SJSA1 (cell line): ENCODE results near the gene OCIAD2. TPM values are rescaled to one million over a fixed set of nuclear protein-coding genes. Genes with fewer than 3 reads are reported as not detected.
"Not testable (repeated sequence)": the region's sequence is repeated elsewhere in the genome, so short reads cannot be mapped to it uniquely, and the experiment has no call there.

Experiments used
- DNase-seq, 2 experiments: peaks; one replicate each; pipeline ENCODE4 v3.0.0-alpha.2; 2015 to 2020; ENCODE audit warnings: low spot score in 2 of 2, low read depth in 1 of 2
- H3K27ac ChIP-seq: fragments of 250-450 bp; sonication (Bioruptor Pico); 2 replicates; pipeline ENCODE4 v1.5.1; 2020; ENCODE audit warnings: mild to moderate bottlenecking, moderate library complexity
- H3K27me3 ChIP-seq: fragments of 250-450 bp; sonication (Bioruptor Pico); replicated peaks from 2 replicates; pipeline ENCODE4 v1.5.1; 2020; ENCODE audit warnings: mild to moderate bottlenecking, moderate library complexity
- H3K36me3 ChIP-seq: fragments of 250-450 bp; sonication (Bioruptor Pico); 2 replicates; pipeline ENCODE4 v1.5.1; 2020; ENCODE audit warnings: mild to moderate bottlenecking
- H3K4me1 ChIP-seq: fragments of 250-450 bp; sonication (Bioruptor Pico); replicated peaks from 2 replicates; pipeline ENCODE4 v1.6.1; 2021; ENCODE audit warnings: mild to moderate bottlenecking
- H3K4me3 ChIP-seq: fragments of 250-450 bp; sonication (Bioruptor Pico); 2 replicates; pipeline ENCODE4 v1.5.1; 2020; ENCODE audit warnings: mild to moderate bottlenecking
- H3K9me3 ChIP-seq: fragments of 250-450 bp; sonication (Bioruptor Pico); replicated peaks from 2 replicates; pipeline ENCODE4 v1.5.1; 2020; ENCODE audit warnings: mild to moderate bottlenecking
- total RNA-seq: library from RNA; depleted of rRNA; stranded (reverse); fragments of >200 nt; shearing (Covaris generic); gene quantifications from 2 replicates; pipeline ENCODE4 v1.2.3, GENCODE V29; 2014

Gene OCIAD2
- total RNA-seq, 1 experiment from 2014 or later, result 14.3 TPM

DNA sequence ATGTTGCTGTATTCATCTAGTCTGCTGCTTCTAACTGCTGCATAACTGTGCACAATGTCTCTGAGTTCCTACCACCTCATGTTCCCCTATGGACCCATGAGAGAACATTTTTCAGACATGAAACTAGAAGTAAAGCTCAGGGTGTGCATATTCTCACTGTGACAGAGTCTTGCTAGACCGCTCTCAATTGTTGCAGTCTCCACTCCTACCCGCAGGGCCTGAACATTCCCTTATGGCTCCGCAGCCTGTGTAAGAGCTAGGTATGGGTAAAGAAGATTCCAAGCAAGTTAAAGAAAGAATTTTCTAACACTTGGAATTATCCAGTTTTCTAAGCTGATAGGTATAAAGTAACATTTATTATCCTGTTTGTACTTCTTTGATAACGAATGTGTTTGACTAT is 5.4 kb downstream of the OCIAD2 start:
- Histone ChIP-seq H3K27ac (no peak overlapping the region), H3K9me3 (no peaks in the 10 kb centered on the region), H3K36me3 (no peaks in the 10 kb centered on the region), H3K4me1 (peaks cover 15% of the 10 kb centered on the region), H3K4me3 (no peak overlapping the region), H3K27me3 (no peaks in the 10 kb centered on the region)
- DNase-seq, result no peak

DNA sequence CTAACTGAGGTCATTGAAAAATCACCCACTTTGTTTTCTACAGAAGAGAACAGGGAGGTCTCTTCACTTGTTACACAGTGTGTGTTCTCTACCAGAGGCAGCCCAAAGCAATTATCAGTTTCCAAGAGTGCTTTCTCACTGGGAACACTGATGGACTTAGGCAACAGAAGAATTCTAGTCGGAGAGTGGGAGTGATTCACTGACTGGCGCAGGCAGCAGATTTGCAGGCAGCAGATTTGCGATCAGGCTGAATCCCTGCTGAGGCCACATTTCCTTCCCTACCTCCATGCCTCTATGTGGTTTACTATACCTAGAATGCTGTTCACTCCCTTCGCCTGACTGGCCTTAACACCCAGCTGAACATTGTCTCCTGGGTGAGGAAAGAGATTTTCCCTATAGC is 6.6 kb downstream of the OCIAD2 start:
- Histone ChIP-seq H3K27me3 (no peaks in the 10 kb centered on the region), H3K4me1 (peaks cover 15% of the 10 kb centered on the region), H3K27ac (peak overlapping the region; percentile 42), H3K4me3 (no peak overlapping the region), H3K9me3 (no peaks in the 10 kb centered on the region), H3K36me3 (no peaks in the 10 kb centered on the region)
- peak in 1 of 2 experiments; percentile 12 for DNase-seq

DNA sequence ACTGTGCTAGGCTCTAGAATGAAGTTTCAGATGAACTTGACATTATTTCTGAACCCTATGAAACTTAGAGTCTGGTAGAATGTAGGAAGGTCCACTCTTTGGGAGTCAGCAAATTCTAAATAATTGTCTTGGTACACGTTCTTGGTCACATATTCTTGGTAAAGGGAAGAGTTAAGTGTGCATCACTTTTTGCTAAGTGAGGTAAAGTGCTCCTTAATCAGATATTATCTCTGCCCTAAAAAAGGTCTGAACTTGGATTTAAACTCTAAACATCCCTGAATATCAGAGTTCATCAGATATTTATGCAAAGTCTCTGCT is 7.2 kb downstream of the OCIAD2 start:
- no peaks in the 10 kb centered on the region for H3K27me3 ChIP-seq
- no peaks in the 10 kb centered on the region for H3K36me3 ChIP-seq
- no peaks in the 10 kb centered on the region for H3K9me3 ChIP-seq
- peak overlapping the region; percentile 42 for H3K27ac ChIP-seq
- DNase-seq, result no peak
- H3K4me1 ChIP-seq, result peaks cover 15% of the 10 kb centered on the region
- no peak overlapping the region for H3K4me3 ChIP-seq

DNA sequence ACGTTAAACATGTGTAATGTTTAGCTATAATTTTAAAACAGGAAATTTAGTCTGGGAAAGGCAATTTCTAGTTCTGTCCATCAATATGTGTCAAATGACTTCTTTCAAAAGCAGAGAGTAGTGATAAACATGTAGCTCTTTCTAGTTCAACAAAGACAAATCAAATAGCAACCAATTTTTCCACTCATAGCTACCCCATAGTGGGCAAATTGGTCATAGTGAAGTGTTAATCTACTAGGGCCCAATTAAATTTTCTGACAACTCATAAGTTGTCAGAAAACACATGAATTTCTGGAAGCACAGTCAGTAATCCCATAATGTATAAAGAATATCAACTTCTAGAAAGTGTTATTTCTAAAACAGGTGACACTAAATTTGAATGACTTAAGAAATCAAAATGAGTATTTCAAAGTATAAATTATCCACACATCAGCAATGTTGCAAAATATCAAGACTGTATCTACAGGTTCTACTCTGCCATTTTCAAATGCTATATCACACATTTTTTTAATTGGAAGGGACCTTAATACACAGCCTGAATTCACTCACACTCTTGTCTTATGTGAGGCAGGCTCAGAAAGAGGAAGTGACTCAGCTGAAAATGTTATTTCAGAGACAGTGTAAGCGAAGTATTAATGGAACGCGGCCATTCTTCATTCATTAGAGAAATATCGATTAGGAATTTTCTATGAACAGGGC is 7.7 kb downstream of the OCIAD2 start:
- no peaks in the 10 kb centered on the region for H3K36me3 ChIP-seq
- peak in 1 of 2 experiments; percentile 14 for DNase-seq
- H3K27ac ChIP-seq, result peak overlapping the region; percentile 42
- no peak overlapping the region for H3K4me3 ChIP-seq
- no peaks in the 10 kb centered on the region for H3K27me3 ChIP-seq
- H3K4me1 ChIP-seq, result peaks cover 15% of the 10 kb centered on the region
- no peaks in the 10 kb centered on the region for H3K9me3 ChIP-seq

DNA sequence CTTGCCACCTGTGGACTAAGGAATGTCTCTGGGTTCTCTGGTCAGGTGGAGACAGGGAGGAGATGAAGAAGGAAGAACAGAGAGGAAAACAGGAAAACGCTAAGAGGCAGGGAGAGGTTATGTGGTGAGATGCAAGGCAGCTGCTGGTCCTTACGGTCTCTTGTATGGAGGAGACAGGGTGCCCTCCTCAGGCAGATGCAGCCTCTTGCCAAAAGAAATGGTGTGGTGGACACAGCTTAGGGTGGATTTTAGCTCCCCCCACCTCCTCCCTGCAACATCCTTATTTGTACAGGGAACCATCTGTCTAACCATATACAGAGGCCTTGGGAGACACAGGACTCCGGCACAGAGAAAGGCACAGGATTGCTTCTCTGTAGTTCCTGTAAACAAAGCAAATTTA is 9.7 kb downstream of the OCIAD2 start:
- Histone ChIP-seq H3K4me3 (no peak overlapping the region), H3K36me3 (no peaks in the 10 kb centered on the region), H3K27me3 (no peaks in the 10 kb centered on the region), H3K27ac (no peak overlapping the region), H3K4me1 (peaks cover 15% of the 10 kb centered on the region), H3K9me3 (no peaks in the 10 kb centered on the region)
- no peak for DNase-seq

DNA sequence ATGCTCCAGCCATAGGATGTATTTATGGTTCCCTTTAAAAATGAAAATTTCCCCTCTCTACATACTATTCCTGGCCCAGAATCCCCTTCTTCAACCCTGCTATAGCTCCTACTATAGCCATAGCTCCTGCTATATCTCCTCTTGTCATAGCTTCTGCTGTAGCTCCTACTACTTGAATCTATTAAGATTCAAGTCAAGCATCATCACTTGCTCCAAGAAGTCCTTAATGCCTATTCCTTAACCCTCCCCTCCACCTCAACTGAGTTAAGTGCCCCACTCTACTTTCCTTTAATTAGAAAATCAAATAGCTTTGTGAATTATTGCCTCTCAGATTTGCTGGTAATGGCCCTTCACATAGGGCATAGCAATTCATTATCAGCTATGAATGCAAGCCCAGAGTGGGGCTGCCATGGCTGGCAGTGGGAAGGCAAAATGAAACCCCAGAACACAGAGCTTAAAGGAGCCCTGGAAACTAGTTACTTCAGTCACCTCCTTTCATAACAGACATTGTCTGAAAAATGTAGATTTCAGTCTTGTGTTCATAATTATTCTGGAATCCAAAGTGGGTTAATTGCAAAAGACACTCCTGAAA is 15.4 kb downstream of the OCIAD2 start:
- DNase-seq, result no peak
- no peaks in the 10 kb centered on the region for H3K36me3 ChIP-seq
- no peaks in the 10 kb centered on the region for H3K27me3 ChIP-seq
- H3K27ac ChIP-seq, result no peak overlapping the region
- no peaks in the 10 kb centered on the region for H3K4me1 ChIP-seq
- H3K4me3 ChIP-seq, result no peak overlapping the region
- H3K9me3 ChIP-seq, result no peaks in the 10 kb centered on the region

DNA sequence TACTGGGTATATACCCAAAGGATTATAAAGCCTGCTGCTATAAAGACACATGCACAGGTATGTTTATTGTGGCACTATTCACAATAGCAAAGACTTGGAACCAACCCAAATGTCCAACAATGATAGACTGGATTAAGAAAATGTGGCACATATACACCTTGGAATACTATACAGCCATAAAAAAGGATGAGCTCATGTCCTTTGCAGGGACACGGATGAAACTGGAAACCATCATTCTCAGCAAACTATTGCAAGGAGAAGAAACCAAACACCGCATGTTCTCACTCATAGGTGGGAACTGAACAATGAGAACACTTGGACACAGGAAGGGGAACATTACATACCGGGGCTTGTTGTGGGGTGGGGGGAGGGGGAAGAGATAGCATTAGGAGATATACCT is 16.8 kb downstream of the OCIAD2 start:
- not testable (repeated sequence) for DNase-seq, H3K9me3 ChIP-seq, H3K4me1 ChIP-seq, H3K4me3 ChIP-seq, H3K27ac ChIP-seq, H3K36me3 ChIP-seq, H3K27me3 ChIP-seq

DNA sequence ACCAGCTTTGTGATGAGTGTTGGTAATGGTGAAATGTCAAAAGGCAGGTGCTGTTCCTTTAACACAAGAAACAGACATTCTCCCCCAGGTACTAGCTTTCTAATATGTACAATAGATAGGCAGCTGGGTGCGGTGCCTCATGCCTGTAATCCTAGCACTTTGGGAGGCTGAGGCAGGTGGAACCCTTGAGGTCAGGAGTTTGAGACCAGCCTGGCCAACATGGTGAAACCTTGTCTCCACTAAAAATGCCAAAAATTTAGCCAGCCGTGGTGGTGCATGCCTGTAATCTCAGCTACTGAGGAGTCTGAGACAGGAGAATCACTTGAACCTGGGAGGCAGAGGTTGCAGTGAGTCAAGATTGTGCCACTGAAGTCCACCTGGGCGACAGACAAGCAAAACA is 24.9 kb downstream of the OCIAD2 start:
- H3K27ac ChIP-seq, H3K9me3 ChIP-seq, H3K36me3 ChIP-seq, H3K4me1 ChIP-seq, DNase-seq, H3K4me3 ChIP-seq, H3K27me3 ChIP-seq: not testable (repeated sequence)

DNA sequence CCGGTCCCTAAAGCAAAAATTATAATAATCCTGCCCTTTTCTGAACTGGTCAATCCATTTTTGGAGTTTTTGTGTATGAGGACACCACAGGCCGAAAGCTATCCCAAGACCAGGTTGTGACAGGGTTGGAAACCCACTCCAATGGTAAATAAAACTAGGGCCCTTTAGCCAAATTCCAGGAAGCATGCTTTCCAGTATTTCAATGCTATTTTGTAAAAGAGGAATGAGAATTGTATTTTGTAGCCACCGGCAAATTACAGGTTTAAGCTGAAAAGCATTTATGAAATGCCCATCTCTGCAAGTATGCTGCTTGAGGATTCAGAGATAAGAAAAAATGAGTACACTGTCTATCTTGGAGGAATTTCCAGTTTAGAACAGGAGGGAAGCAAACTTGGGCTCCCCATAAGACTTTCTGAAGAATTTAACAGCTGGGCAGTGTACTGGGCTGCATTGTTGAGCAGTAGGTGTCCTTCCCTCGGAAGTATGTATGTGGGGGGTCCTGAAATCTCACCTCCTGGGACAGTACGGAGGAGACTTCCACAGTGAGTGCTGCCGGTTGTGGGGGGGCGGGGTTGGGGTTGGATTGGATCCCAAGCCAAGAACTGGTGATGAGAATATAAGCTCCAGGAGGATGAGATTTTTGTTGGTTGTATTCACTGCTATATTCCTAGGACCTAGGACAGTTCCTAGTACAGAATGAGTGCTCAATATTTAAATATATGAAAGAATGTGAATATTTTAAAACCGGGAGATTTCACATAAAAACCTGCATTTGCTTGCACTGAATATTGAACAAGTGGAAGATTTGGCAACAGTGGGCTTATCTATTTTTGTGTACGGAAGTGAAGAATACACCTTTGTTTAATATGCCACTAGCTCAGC is 26.8 kb downstream of the OCIAD2 start:
- no peaks in the 10 kb centered on the region for H3K27me3 ChIP-seq
- H3K4me3 ChIP-seq, result no peak overlapping the region
- no peak overlapping the region for H3K27ac ChIP-seq
- no peak for DNase-seq
- no peaks in the 10 kb centered on the region for H3K9me3 ChIP-seq
- H3K36me3 ChIP-seq, result no peaks in the 10 kb centered on the region
- no peaks in the 10 kb centered on the region for H3K4me1 ChIP-seq

DNA sequence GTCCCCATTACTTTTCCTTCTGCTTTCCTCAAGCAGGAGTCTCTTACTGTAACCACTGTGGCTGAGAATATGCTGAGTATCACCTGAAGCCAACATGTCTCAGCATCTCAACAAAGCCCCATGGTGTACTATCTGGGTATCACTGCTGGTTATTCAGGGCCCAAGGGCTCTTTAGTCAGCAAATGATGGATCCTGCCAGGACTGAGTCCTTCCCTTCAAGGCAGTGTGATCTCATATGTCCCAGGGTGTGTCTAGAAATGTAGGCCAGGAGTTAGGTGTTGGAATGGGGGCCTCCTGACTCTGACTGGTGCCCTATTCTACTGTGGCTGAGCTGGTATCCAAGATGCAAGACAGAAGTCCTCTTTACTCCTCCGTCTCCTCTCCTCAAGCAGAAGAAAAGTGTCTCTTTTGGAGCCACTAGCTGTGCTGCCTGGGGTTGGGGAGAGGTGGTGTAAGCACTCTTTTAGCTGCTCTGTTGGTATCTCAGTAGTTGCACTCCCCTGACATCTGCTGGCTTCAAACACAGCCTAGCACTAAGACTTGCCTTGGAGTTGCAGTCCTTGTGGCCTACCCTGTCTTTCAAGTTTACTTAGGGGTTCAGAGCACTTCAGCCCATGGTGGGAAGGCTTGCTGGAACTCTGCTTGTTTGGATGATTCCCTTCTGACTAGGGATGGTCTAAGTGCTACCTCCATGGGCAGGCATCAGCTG is 28.6 kb downstream of the OCIAD2 start:
- H3K27me3 ChIP-seq, result no peaks in the 10 kb centered on the region

DNA sequence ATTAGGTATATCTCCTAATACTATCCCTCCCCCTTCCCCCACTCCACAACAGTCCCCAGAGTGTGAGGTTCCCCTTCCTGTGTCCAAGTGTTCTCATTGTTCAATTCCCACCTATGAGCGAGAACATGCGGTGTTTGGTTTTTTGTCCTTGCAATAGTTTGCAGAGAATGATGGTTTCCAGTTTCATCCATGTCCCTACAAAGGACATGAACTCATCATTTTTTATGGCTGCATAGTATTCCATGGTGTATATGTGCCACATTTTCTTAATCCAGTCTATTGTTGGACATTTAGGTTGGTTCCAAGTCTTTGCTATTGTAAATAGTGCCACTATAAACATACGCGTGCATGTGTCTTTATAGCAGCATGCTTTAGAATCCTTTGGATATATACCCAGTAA is 41.9 kb downstream of the OCIAD2 start:
- H3K9me3 ChIP-seq, H3K4me1 ChIP-seq, H3K4me3 ChIP-seq, H3K36me3 ChIP-seq, H3K27me3 ChIP-seq, DNase-seq, H3K27ac ChIP-seq: not testable (repeated sequence)

More for the DNA sequence above, 28.6 kb downstream of the OCIAD2 start:
- no peak for DNase-seq
- Histone ChIP-seq H3K9me3 (no peaks in the 10 kb centered on the region), H3K4me3 (no peak overlapping the region), H3K4me1 (no peaks in the 10 kb centered on the region), H3K36me3 (no peaks in the 10 kb centered on the region), H3K27ac (no peak overlapping the region)

DNA sequence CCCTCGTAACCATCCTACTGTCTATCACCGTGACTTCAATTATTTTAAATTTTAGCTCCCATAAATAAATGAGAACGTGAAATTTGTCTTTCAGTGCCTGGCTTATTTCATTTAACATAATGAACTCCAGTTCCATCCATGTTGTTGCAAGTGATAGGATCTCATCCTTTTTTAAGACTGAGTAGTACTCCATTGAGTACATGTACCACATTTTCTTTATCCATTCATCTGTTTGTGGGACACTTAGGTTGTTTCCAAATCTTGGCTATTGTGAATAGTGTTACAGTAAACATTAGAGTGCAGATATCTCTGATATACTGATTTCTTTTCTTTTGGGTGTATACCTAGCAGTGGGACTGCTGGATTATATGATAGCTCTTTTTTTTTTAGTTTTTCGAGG is 42.8 kb downstream of the OCIAD2 start:
- Histone ChIP-seq H3K27ac (no peak overlapping the region), H3K9me3 (no peaks in the 10 kb centered on the region), H3K36me3 (no peaks in the 10 kb centered on the region), H3K27me3 (no peaks in the 10 kb centered on the region), H3K4me1 (no peaks in the 10 kb centered on the region), H3K4me3 (no peak overlapping the region)
- no peak for DNase-seq

DNA sequence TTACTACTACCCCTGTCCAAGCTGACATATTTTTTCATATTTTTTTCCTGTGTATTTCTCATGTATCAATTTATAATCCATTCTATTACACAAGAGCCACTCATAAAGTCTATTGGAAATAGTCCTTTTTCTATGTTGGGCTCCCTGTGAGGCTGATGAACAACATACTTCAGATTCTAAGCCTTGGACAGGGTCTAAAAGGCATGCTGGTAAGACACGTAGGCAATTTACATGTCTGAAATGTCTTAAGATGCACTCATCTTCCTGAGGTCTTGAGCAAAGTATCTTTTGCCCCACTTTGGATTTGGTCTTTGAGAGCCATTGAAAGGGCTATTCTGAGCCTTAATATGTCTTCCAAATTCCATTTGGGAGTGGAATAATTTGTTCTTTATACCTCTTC is 43.9 kb downstream of the OCIAD2 start:
- H3K4me3 ChIP-seq, result no peak overlapping the region
- H3K27ac ChIP-seq, result no peak overlapping the region
- H3K36me3 ChIP-seq, result no peaks in the 10 kb centered on the region
- no peak for DNase-seq
- no peaks in the 10 kb centered on the region for H3K9me3 ChIP-seq
- no peaks in the 10 kb centered on the region for H3K27me3 ChIP-seq
- H3K4me1 ChIP-seq, result no peaks in the 10 kb centered on the region

DNA sequence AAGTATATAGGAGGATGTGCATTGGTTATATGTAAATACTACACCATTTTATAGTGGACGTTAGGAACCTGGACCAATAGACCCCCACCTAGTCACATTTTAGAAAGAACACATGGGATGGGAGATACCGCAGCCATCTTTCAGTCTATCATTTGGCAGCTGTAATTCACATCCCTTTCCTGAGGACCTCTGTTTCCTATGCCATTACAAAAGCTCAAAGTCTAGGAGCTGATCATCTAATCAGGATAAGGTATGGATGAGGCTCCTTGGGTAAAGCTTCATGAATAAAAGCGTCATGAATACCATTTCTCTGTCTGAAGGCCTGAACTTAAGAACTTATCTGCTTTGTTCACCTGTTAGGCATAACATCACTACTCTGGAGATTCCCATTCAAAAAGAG is 44.5 kb downstream of the OCIAD2 start:
- DNase-seq, result no peak
- Histone ChIP-seq H3K4me3 (no peak overlapping the region), H3K27ac (no peak overlapping the region), H3K9me3 (no peaks in the 10 kb centered on the region), H3K27me3 (no peaks in the 10 kb centered on the region), H3K36me3 (no peaks in the 10 kb centered on the region), H3K4me1 (no peaks in the 10 kb centered on the region)
